Karpas-422 (cell line): ENCODE measurements around the gene ARPC1B. TPM values are rescaled to one million over a fixed set of nuclear protein-coding genes. Genes with fewer than 3 reads are reported as not detected.
A peak's percentile ranks its signal among the peaks of the same experiment; 100 is the strongest.

Source experiments
- DNase-seq: peaks from one replicate; pipeline ENCODE4 v3.0.0-alpha.2; 2015
- H2AFZ ChIP-seq: fragments of 200-600 bp; sonication (generic); 2 replicates; pipeline ENCODE4 v1.6.1; 2014; ENCODE audit warnings: antibody characterized with exemption, low read length, mixed read lengths
- H3K27ac ChIP-seq: fragments of 200-600 bp; sonication (generic); 2 replicates; pipeline ENCODE4 v1.5.1; 2014; ENCODE audit warnings: mild to moderate bottlenecking, low read length, moderate library complexity
- H3K27me3 ChIP-seq: fragments of 200-600 bp; sonication (generic); 2 replicates; pipeline ENCODE4 v1.6.1; 2014; ENCODE audit warnings: low read length, mixed read lengths
- H3K36me3 ChIP-seq: fragments of 200-600 bp; sonication (generic); 2 replicates; pipeline ENCODE4 v1.6.1; 2014; ENCODE audit warnings: low read length, mixed read lengths; ENCODE audit not compliant: insufficient read depth
- H3K4me1 ChIP-seq: fragments of 200-600 bp; sonication (generic); 2 replicates; pipeline ENCODE4 v1.6.1; 2014; ENCODE audit warnings: mild to moderate bottlenecking, low read length, mixed read lengths
- H3K4me2 ChIP-seq: fragments of 200-600 bp; sonication (generic); 2 replicates; pipeline ENCODE4 v1.6.1; 2014; ENCODE audit warnings: low read length, low read depth, mild to moderate bottlenecking; ENCODE audit not compliant: poor library complexity, severe bottlenecking
- H3K4me3 ChIP-seq: fragments of 200-600 bp; sonication (generic); 2 replicates; pipeline ENCODE4 v1.5.1; 2014; ENCODE audit warnings: mild to moderate bottlenecking, antibody characterized with exemption, low read length, mixed read lengths
- H3K79me2 ChIP-seq: fragments of 200-600 bp; sonication (generic); 2 replicates; pipeline ENCODE4 v1.6.1; 2014; ENCODE audit warnings: mild to moderate bottlenecking, low read length, mixed read lengths
- H3K9ac ChIP-seq: fragments of 200-600 bp; sonication (generic); 2 replicates; pipeline ENCODE4 v1.6.0; 2014; ENCODE audit warnings: low read length
- H3K9me2 ChIP-seq: fragments of 200-600 bp; sonication (generic), shearing (Covaris generic); replicated peaks from 2 replicates; pipeline ENCODE4 v1.6.0; 2014; ENCODE audit warnings: mild to moderate bottlenecking, low read length, moderate library complexity; ENCODE audit not compliant: insufficient read depth
- H3K9me3 ChIP-seq: fragments of 300-700, 200-600 bp; sonication (generic); 2 replicates; pipeline ENCODE4 v1.6.1; 2014; ENCODE audit warnings: low read length, mixed read lengths
- H4K20me1 ChIP-seq: fragments of 200-600 bp; sonication (generic); 2 replicates; pipeline ENCODE4 v1.6.1; 2014; ENCODE audit warnings: mild to moderate bottlenecking, antibody characterized with exemption, low read length, low read depth; ENCODE audit not compliant: insufficient read depth
- total RNA-seq: library from RNA; depleted of rRNA; stranded (reverse); fragments of >200 nt; shearing (Covaris generic); gene quantifications from 2 replicates; pipeline ENCODE4 v1.2.3, GENCODE V29; 2014; ENCODE audit warnings: low replicate concordance

The ARPC1B gene
- total RNA-seq, 1 experiment from 2014 or later, result 146 TPM

- H3K4me3 ChIP-seq, result peak overlapping the region; percentile 56
Measured at GRCh38 chr7:99380823-99381663, 6.5 kb downstream of the ARPC1B start.

GRCh38 chr7:99381664-99382075 lies 7.1 kb downstream of the ARPC1B start:
- Histone ChIP-seq H2AFZ (no peak overlapping the region), H3K4me1 (peaks cover 37% of the 10 kb centered on the region), H3K9ac (no peak overlapping the region), H3K27ac (no peak overlapping the region; the same call in 1 of the 2 replicates), H4K20me1 (0 out of 2 replicates have a peak, but pooled peaks cover 4% of the 10 kb centered on the region), H3K79me2 (peaks cover 65% of the 10 kb centered on the region), H3K9me3 (no peaks in the 10 kb centered on the region), H3K4me2 (no peak overlapping the region), H3K27me3 (no peaks in the 10 kb centered on the region), H3K36me3 (peaks cover 12% of the 10 kb centered on the region; the same call in 1 of the 2 replicates), H3K4me3 (no peak overlapping the region), H3K9me2 (no peaks in the 10 kb centered on the region)
- DNase-seq, result no peak

More at GRCh38 chr7:99380823-99381663, 6.5 kb downstream of the ARPC1B start:
- Histone ChIP-seq H3K9ac (peak overlapping the region; percentile 72), H3K4me2 (peak overlapping the region; percentile 57), H2AFZ (no peak overlapping the region), H3K4me1 (peaks cover 39% of the 10 kb centered on the region), H4K20me1 (0 out of 2 replicates have a peak, but pooled peaks cover 4% of the 10 kb centered on the region), H3K27ac (peak overlapping the region; percentile 87), H3K27me3 (no peaks in the 10 kb centered on the region), H3K36me3 (peaks cover 12% of the 10 kb centered on the region; the same call in 1 of the 2 replicates), H3K9me3 (no peaks in the 10 kb centered on the region), H3K79me2 (peaks cover 71% of the 10 kb centered on the region), H3K9me2 (no peaks in the 10 kb centered on the region)
- peak; percentile 59 for DNase-seq

- Histone ChIP-seq H2AFZ (no peak overlapping the region), H3K79me2 (peaks cover 50% of the 10 kb centered on the region), H3K27ac (no peak overlapping the region), H3K9me2 (no peaks in the 10 kb centered on the region), H3K36me3 (peaks cover 4% of the 10 kb centered on the region; the same call in 1 of the 2 replicates), H3K9ac (no peak overlapping the region), H3K4me2 (no peak overlapping the region), H3K4me3 (no peak overlapping the region), H3K9me3 (no peaks in the 10 kb centered on the region), H4K20me1 (0 out of 2 replicates have a peak, but pooled peaks cover 4% of the 10 kb centered on the region), H3K4me1 (peaks cover 32% of the 10 kb centered on the region), H3K27me3 (no peaks in the 10 kb centered on the region)
- DNase-seq, result no peak
Measured at GRCh38 chr7:99383203-99383602, 8.7 kb downstream of the ARPC1B start.

- H2AFZ ChIP-seq, result no peak overlapping the region
- DNase-seq, result no peak
- no peak overlapping the region for H3K9ac ChIP-seq
- no peaks in the 10 kb centered on the region for H3K9me3 ChIP-seq
- no peaks in the 10 kb centered on the region for H3K27me3 ChIP-seq
- no peaks in the 10 kb centered on the region for H3K9me2 ChIP-seq
- H3K27ac ChIP-seq, result no peak overlapping the region
- peaks cover 50% of the 10 kb centered on the region for H3K79me2 ChIP-seq
- no peak overlapping the region for H3K4me3 ChIP-seq
- H3K4me1 ChIP-seq, result peaks cover 26% of the 10 kb centered on the region
- H4K20me1 ChIP-seq, result 0 out of 2 replicates have a peak, but pooled peaks cover 4% of the 10 kb centered on the region
- H3K4me2 ChIP-seq, result no peak overlapping the region
- H3K36me3 ChIP-seq, result peaks cover 4% of the 10 kb centered on the region; the same call in 1 of the 2 replicates
Measured at GRCh38 chr7:99383791-99384370, 9.4 kb downstream of the ARPC1B start.

- no peak overlapping the region for H2AFZ ChIP-seq
- H3K4me2 ChIP-seq, result no peak overlapping the region
- H3K79me2 ChIP-seq, result peaks cover 44% of the 10 kb centered on the region
- peaks cover 20% of the 10 kb centered on the region for H3K4me1 ChIP-seq
- no peak for DNase-seq
- no peaks in the 10 kb centered on the region for H3K27me3 ChIP-seq
- H3K36me3 ChIP-seq, result peaks cover 4% of the 10 kb centered on the region; the same call in 1 of the 2 replicates
- no peak overlapping the region for H3K4me3 ChIP-seq
- no peaks in the 10 kb centered on the region for H3K9me3 ChIP-seq
- 0 out of 2 replicates have a peak, but pooled peaks cover 4% of the 10 kb centered on the region for H4K20me1 ChIP-seq
- no peak overlapping the region for H3K27ac ChIP-seq
- no peak overlapping the region for H3K9ac ChIP-seq
- H3K9me2 ChIP-seq, result no peaks in the 10 kb centered on the region
Measured at GRCh38 chr7:99384523-99384922, 10.0 kb downstream of the ARPC1B start.

- Histone ChIP-seq H3K27ac (no peak overlapping the region), H3K9ac (no peak overlapping the region), H3K27me3 (no peaks in the 10 kb centered on the region), H3K4me1 (peaks cover 10% of the 10 kb centered on the region), H3K9me2 (no peaks in the 10 kb centered on the region), H2AFZ (no peak overlapping the region), H3K9me3 (no peaks in the 10 kb centered on the region), H3K79me2 (peaks cover 34% of the 10 kb centered on the region), H4K20me1 (0 out of 2 replicates have a peak, but pooled peaks cover 4% of the 10 kb centered on the region), H3K4me3 (no peak overlapping the region), H3K4me2 (no peak overlapping the region), H3K36me3 (peaks cover 4% of the 10 kb centered on the region; the same call in 1 of the 2 replicates)
- no peak for DNase-seq
Measured at GRCh38 chr7:99385564-99385963, 11.0 kb downstream of the ARPC1B start.

- 0 out of 2 replicates have a peak, but pooled peaks cover 4% of the 10 kb centered on the region for H3K36me3 ChIP-seq
- peak; percentile 83 for DNase-seq
- H3K4me1 ChIP-seq, result no peaks in the 10 kb centered on the region
Measured at GRCh38 chr7:99386584-99387238, 12.2 kb downstream of the ARPC1B start.

More at GRCh38 chr7:99386584-99387238, 12.2 kb downstream of the ARPC1B start:
- no peaks in the 10 kb centered on the region for H3K9me2 ChIP-seq
- 0 out of 2 replicates have a peak, but pooled peaks cover 4% of the 10 kb centered on the region for H4K20me1 ChIP-seq
- no peaks in the 10 kb centered on the region for H3K9me3 ChIP-seq
- no peak overlapping the region for H3K27ac ChIP-seq
- H3K9ac ChIP-seq, result no peak overlapping the region
- H3K79me2 ChIP-seq, result peaks cover 22% of the 10 kb centered on the region
- no peak overlapping the region for H2AFZ ChIP-seq
- no peak overlapping the region for H3K4me3 ChIP-seq
- H3K27me3 ChIP-seq, result no peaks in the 10 kb centered on the region
- no peak overlapping the region for H3K4me2 ChIP-seq
